AG09309 (cell line): ENCODE measurements around the gene RSRC1.
"Not testable (repeated sequence)": the region's sequence is repeated elsewhere in the genome, so short reads cannot be mapped to it uniquely, and the experiment has no call there.

Experiments
- DNase-seq: peaks from one replicate; pipeline ENCODE4 v3.0.0-alpha.2; 2010; ENCODE audit warnings: low read depth
- H3K4me3 ChIP-seq: 2 replicates; pipeline ENCODE4 v1.5.1; 2011; ENCODE audit warnings: mild to moderate bottlenecking, low read depth, low read length, moderate library complexity; ENCODE audit not compliant: control insufficient read depth
- TF ChIP-seq, protein P1 (sequence below): IDR thresholded peaks from 2 replicates; pipeline ENCODE4 v1.5.1; 2011; ENCODE audit warnings: mild to moderate bottlenecking, low read depth, low read length, inconsistent platforms; ENCODE audit not compliant: insufficient read depth, control insufficient read depth; ENCODE audit errors: missing control alignments

The RSRC1 gene

DNA sequence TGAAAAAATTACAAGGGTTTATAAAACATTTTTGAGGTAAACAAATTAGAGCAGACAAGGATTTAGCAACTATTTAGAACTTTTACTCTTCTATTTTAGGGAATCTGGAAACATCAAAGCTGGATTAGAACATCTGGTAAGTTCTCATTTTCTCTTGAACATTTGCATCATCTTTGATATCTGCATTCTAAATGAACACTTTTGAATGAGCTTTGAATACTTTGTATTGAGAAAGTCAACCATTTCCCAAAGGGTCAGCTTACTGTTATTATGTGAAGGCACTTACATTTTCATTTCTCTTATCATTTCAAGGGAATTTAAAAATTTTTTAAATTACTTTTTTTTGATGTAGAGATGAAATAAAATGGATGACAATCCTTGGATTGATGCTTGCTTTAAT, 188.1 kb downstream of the RSRC1 start:
- no peak overlapping the region for H3K4me3 ChIP-seq
- TF ChIP-seq, protein P1, sequence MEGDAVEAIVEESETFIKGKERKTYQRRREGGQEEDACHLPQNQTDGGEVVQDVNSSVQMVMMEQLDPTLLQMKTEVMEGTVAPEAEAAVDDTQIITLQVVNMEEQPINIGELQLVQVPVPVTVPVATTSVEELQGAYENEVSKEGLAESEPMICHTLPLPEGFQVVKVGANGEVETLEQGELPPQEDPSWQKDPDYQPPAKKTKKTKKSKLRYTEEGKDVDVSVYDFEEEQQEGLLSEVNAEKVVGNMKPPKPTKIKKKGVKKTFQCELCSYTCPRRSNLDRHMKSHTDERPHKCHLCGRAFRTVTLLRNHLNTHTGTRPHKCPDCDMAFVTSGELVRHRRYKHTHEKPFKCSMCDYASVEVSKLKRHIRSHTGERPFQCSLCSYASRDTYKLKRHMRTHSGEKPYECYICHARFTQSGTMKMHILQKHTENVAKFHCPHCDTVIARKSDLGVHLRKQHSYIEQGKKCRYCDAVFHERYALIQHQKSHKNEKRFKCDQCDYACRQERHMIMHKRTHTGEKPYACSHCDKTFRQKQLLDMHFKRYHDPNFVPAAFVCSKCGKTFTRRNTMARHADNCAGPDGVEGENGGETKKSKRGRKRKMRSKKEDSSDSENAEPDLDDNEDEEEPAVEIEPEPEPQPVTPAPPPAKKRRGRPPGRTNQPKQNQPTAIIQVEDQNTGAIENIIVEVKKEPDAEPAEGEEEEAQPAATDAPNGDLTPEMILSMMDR = no peak
- no peak for DNase-seq

DNA sequence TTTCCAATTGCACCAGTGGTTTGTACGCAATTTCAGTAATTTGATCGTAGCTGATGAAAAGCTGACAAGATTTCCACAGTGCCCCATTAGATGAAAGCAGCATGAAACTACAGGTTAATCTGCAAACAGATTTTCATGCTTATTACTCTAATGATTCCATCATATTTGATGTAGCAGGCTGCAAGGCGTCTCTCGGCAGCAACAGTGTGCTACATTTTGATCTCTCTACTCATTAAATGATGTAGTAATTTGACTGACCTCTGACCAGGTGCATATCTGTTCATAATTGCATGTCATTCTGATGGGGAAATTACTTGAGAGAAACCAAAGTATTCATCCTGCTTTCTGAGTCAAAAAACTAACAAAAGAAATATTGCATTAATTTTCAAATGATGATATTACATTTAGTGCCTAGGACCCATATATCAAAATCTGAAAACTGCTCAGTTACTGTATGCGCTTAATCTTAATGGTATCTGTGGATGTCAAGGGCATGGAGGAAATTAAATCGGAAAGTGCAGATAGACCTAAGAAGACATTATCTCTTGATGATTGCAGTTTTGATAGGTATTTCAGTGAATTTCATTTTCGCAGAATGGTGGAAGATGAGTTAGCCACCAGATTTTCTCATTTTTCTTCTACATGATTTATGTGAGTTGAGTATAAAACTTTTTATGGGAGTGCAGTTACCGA, 198.5 kb downstream of the RSRC1 start:
- no peak for DNase-seq
- TF ChIP-seq, protein P1 = no peak
- H3K4me3 ChIP-seq = no peak overlapping the region

DNA sequence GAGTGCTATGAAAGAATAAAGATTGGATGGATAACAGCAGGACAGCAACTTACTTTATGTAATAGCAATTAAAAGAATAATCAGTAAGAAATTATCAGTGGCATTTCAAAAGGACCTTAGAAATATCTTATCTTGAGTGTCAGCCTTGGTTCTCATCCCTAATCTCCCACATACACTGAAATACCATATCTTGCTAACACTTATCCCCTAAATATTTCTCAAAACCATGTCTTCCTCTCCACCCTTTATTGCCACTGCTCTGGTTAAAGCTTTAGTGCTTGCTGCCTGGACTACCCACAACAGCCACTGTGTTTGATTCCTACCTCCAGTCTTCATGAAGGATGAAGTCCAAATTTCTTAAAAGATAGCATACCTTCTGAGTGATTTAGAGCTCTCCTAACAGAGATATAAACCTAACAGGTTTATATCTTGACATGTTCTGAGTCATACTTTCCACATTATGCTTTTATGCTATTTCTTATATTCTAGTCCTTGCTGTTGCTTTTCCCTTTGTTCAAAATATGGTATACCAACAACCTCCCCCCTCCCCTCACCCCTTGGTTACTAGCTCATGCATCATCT, 202.8 kb downstream of the RSRC1 start:
- no peak for DNase-seq
- no peak overlapping the region for H3K4me3 ChIP-seq
- TF ChIP-seq, protein P1 = no peak

DNA sequence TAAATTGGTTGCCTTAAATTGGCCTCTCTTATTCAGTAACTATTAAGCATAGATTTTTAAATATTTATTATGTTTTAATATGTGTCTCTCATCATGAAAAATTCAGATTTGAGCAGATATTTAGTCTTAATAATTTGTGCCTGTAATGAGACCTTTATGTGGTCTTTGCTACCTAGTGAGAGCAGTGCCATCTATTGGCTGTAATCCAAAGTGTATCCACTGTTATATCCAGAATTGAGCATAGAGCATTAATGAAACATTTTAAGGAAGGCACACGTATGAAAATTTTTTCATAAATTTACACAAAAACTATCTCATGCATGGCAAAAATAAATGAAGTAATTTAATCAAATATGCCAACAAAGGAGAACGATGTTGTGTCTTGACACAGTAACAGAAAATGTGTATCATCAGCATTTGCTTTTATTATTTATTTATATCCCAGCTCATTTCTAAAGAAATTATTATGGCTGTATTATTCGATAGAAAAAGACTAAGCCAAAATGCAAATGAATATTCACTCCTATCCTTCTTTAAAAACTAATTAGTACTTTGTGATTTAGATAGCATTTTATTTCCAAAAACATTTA, 203.5 kb downstream of the RSRC1 start:
- TF ChIP-seq, protein P1 = no peak
- DNase-seq = no peak
- no peak overlapping the region for H3K4me3 ChIP-seq

DNA sequence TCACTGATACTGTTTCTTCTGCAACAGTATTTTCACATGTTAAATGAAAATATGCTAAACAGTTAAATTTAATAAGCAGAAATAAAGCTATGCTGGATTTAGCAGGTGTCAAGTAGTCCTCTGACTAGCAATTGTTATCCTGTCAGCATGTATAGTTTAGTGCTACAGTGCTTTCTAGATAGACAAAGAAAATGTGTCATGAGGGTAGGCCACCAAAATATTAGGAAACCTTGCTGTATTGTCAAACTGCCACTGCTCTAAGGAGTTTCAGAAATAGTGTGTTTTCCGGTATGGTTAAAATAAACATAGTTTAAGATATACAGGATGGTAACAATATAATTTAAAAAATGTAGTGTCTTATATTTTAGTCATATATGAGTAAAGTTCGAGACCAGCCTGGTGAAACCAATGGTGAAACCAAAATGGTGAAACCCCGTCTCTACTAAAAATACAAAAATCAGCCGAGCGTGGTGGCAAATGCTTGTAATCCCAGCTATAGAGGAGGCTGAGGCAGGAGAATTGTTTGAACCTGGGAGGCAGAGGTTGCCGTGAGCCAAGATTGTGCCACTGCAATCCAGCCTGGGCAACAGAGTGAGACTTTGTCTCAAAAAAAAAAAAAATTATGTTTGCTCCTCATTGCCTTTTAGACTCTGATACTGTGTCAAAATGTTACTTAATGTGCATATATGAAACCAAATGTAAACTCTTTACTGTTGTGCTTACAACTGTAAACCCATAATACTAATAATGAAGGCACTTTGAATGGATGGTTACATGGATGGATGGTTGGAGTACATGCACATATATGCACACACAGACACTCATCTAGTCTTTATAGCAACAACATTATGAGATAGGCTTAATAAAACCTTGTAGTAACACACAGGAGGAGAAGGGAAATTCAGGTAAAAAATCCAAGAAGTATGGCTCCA, 204.8 kb downstream of the RSRC1 start:
- no peak for DNase-seq
- TF ChIP-seq, protein P1 = no peak
- no peak overlapping the region for H3K4me3 ChIP-seq

DNA sequence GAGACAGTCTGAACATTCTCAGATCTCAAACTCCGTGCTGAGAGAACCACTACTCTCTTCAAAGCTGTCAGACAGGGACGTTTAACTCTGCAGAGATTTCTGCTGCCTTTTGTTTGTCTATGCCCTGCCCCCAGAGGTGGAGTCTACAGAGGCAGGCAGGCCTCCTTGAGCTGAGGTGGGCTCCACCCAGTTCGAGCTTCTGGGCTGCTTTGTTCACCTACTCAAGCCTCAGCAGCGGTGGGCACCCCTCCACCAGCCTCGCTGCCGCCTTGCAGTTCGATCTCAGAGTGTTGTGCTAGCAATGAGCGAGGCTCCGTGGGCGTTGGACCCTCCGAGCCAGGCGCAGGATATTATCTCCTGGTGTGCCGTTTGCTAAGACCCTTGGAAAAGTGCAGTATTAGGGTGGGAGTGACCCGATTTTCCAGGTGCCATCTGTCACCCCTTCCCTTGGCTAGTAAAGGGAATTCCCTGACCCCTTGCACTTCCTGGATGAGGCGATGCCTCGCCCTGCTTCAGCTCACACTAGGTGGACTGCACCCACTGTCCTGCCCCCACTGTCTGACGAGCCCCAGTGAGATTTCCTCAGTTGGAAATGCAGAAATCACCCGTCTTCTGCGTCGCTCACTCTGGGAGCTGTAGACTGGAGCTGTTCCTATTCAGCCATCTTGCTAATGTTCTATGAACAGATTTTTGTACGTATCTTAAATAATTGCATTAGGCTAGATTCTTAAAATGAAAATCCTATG, 220.0 kb downstream of the RSRC1 start:
- DNase-seq, H3K4me3 ChIP-seq: not testable (repeated sequence)
